GM18517 (cell line): ENCODE results near the gene RFC2.
"Not testable (repeated sequence)": the region's sequence is repeated elsewhere in the genome, so short reads cannot be mapped to it uniquely, and the experiment has no call there.

Source experiments
- ATAC-seq: cut with Tn5 transposase; IDR thresholded peaks from one replicate; pipeline ENCODE4 v1.9.1; 2021; ENCODE audit warnings: mild to moderate bottlenecking, moderate library complexity; ENCODE audit not compliant: unreplicated experiment

RFC2 gene

DNA sequence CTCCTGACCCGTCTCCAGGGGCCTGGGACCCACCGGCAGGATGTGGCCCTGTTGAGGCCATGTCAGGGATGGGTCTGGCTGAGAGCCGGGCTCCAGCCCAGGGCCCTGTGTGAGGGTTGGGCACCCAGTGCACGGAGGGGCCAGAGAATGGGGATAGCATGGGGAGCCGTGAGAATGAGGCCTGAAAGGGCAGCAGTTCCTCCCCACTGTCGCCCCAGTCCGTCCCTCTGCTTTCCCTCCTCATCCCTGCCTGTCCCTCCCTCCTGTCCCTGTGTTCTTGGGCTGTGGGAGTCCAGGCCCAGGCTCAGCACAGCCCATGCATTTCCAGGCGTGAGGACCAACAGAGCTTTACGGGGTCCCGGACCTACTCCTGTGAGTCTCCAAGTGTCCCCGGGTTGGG is 34.8 kb downstream of the RFC2 start:
- ATAC-seq: no peak

GRCh38 chr7:74218343-74218698 is 35.9 kb downstream of the RFC2 start:
- ATAC-seq: no peak

DNA sequence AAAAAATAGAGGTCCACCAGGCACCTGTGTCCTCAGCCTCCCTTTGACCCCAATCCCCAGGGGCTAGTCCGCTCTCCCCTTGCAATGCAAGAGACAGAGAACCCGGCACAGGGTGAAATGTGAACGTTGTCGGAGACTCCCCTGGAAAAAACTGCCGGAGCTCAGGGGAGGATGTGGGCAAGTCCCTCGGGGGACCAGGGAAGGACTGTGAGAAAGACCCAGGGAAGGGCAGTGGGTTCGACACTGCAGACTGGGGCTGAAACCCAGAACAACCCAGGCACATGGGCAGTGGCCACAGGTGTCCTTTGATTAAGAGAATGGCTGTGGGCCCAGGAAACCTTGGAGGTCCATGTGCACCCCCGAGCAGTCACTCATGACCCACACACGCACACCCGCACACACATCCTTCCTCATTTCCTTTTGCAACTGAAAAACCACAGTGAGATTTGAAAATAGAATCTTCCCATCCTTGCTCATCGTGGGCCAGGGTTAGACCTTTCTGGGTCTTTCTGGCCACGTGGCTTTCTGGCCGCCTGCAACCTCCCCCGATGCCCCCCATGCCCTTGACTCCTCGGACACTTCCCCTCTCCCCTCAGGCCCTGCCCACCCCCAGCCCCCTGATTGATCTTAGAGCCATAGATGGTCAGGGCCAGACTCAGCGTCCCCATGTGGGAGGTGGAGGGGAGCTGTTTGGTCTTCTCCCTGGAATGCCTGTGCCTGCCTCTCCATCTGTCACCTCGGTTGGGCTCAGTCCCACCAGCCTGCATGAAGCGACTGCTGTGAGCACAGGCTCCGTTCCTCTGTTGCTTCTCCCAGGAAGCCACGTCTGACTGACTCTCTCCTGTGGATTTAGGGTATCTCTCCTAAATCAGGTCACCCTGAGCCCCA is 36.5 kb downstream of the RFC2 start:
- ATAC-seq: peak; percentile 45

DNA sequence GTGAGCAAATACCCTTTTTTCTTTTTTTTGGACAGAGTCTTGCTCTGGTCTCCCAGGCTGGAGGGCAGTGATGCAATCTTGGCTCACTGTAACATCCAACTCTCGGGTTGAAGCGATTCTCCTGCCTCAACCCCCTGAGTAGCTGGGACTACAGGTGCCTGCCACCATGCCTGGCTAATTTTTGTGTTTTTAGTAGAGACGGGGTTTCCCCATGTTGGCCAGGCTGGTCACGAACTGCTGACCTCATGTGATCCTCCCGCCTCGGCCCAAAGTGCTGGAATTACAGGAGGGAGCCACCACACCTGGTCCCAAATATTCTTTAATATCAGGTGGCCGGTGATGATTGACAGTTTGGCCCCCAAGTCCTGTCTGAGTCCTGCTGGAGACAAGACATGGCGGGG is 37.8 kb downstream of the RFC2 start:
- ATAC-seq: no peak

DNA sequence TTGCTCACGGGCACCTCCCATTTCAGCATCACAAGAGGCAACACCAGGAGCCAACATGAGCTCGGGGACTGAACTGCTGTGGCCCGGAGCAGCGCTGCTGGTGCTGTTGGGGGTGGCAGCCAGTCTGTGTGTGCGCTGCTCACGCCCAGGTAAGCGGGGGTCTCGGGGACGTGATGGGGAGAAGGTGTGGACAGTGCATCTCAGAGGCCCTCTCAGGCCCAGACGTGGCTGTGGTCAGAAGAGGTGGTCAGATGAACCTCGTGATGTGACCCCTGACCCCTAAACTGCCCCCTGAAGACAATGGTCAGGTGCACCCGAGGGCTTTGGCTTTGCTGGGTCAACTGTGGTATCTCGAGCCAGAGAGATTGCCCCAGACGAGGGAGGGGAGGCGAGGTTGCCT is 38.3 kb downstream of the RFC2 start:
- ATAC-seq: no peak

GRCh38 chr7:74214816-74215630 is 39.2 kb downstream of the RFC2 start:
- ATAC-seq: no peak

DNA sequence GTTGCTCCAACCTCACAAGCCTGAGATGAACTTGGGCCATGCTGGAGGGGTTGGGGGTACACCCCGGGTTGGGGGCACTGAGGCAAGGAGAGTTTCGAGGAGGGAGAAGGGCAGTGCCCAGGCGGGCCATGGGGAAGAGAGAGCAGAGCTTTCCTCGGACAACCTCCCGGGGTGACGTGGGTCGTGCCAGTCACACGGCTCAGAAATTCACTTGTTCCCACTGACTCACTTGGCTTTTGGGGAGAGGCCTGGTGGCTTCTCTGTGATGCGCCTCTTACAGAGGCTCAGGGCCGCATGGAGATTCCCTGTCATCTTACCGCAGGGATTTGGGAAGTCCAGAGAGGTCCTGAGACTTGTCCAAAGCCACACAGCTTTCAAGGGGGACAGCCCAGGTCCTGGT is 41.5 kb downstream of the RFC2 start:
- ATAC-seq: no peak

- not testable (repeated sequence) for ATAC-seq
Observed at GRCh38 chr7:74208241-74208640, 46.0 kb downstream of the RFC2 start.

DNA sequence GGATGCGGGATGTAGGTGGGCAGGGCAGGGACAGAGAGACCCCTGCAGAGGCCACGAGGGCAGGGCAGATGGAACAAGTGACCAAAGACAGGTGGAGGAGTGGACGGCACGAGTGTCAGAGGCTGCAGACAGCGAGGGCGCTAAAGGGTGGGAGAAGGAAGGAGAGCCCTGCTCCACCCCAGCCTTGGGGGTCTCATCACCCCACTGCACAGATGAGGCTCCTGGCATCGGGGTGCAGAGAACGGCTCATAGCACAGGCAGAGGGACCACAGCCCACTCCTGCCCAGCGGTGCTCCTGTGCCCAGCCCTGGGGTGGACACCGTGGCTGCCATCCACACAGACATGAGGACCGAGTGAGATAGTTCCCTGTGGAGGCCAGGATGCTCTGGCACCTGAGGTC is 46.6 kb downstream of the RFC2 start:
- no peak for ATAC-seq

DNA sequence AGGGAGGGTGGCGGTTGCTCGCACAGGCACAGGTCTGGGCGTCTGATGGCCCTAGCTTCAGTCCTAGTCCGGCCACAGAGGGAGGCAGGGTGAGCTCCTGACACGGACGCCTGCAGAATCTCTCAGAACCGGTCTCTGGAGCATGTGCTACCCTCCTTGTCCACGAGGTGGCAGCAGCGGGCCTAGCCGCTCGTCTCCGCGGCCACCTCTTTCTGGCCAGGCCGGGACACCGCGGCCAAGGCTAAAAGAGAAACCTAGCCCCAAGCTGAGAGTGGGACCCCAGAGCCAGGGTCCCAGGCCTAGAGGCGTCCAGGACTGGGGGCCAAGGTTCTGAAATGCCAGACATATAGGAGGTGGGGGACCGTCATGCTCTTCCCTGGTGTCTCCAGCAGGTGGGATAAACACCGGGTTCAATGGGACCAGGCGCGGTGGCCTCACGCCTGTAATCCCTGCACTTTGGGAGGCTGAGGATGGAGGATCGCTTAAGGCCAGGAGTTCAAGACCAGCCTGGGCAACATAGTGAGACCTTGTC is 47.5 kb downstream of the RFC2 start:
- ATAC-seq: peak; percentile 35

DNA sequence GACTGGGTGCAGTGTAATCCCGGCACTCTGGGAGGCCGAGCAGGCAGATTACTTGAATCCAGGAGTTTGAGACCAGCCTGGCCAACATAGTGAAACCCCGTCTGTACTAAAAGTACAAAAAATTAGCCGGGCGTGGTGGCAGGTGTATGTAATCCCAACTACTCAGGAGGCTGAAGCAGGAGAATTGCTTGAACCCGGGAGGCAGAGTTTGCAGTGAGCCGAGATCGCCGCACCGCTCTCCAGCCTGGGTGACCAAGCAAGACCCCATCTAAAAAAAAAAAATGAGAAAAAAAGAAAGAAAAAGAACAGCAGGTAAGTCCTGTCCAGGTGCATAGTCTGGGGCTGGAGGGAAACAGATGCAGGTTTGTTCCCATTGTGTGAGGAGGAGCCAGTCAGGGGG is 48.1 kb downstream of the RFC2 start:
- ATAC-seq: not testable (repeated sequence)

- ATAC-seq: no peak
Observed at GRCh38 chr7:74203956-74204618, 50.1 kb downstream of the RFC2 start.

GRCh38 chr7:74202841-74203556 is 51.2 kb downstream of the RFC2 start:
- ATAC-seq: no peak

DNA sequence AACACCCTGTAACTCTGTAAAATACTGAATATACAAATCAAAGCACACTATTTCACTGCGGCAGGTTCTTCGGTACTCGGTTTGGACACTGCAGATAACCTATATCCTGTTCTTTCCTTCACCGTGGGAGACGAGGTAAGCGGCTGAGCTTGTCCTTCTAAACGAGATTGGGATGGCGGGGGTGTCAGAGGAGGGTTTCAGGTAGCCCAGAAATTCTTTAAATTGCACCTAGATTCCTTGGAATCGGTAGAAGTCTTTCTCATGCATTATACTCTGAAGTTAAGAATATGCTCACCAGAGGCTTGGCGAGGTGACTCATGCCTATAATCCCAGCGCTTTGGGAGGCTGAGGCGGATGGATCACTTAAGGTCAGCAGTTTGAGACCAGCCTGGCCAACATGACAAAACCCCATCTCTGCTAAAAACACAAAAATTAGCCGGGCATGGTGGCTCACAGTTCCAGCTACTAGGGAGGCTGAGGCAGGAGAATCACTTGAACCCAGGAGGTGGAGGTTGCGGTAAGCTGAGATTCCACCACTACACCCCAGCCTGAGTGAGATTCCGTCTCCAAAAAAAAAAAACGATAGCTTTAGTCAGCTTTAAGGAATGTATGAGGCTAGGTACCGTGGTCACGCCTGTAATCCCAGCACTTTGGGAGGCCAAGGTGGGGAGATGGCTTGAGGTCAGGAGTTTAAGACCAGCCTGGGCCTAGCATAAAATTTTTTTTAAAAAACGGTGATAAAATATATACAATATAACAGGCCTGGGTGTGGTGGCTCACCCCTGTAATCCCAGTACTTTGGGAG is 54.4 kb downstream of the RFC2 start:
- ATAC-seq: no peak

DNA sequence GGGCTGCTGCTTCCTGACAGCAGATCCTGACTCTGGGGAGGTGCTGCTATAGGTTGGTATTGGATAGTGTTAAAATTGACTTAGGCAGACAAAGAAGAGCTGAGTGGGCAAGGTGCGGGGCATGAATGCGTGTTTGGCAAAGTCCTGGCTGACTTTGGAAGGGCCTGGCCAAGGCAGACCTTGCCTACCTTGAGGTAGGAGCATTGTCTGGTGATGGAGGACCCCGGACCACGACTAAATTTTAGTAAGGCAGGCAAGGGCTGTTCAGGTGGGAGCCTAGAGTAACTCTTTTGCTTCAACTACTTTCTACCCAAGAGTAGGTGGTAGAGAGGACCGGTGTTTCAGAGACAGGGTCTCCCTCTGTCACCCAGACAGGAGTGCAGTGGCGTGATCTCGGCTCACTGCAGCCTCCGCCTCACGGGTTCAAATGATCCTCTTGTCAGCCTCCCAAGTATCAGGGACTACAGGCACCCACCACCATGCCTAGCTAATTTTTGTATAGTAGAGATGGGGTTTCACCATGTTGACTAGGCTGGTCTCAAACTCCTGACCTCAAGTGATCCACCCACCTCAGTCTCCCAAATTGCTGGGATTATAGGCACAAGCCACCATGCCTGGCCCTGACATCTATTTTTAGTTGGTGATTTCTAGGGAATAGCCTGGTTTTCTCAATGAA is 56.6 kb downstream of the RFC2 start:
- ATAC-seq: no peak

GRCh38 chr7:74195968-74196654 is 58.1 kb downstream of the RFC2 start:
- ATAC-seq: not testable (repeated sequence)

- ATAC-seq: not testable (repeated sequence)
Observed at GRCh38 chr7:74195139-74195860, 58.9 kb downstream of the RFC2 start.

DNA sequence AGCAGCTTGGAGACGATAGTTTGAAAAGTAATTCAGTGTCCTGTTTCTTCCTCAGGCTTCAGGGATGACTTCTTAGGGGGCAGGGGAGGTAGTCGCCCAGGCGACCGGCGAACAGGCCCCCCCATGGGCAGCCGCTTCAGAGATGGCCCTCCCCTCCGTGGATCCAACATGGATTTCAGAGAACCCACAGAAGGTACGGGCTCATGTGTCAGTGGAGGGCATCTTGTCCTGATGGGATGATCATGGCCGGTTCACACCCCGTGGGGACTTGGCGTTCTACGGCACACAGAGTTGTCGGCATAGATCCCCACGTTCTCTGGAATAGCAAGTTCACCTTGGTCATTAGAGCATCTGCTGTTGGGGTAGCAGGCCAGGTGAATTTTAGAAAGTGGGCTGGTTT is 59.5 kb downstream of the RFC2 start:
- ATAC-seq: no peak
